HepG2 (cell line): ENCODE measurements around the gene CLMP. TPM values are rescaled to one million over a fixed set of nuclear protein-coding genes. Genes with fewer than 3 reads are reported as not detected.
A peak's percentile ranks its signal among the peaks of the same experiment; 100 is the strongest.

ENCODE experiments used
- ARID2 ChIP-seq: sonication (generic); formaldehyde crosslinking; IDR thresholded peaks from 2 replicates; pipeline ENCODE4 v1.8.1; 2022; ENCODE audit warnings: mild to moderate bottlenecking, missing genetic modification reagents, borderline replicate concordance
- FOXO1 ChIP-seq: sonication (generic); formaldehyde crosslinking; IDR thresholded peaks from 2 replicates; pipeline ENCODE4 v1.4.0; 2020; ENCODE audit warnings: missing genetic modification reagents
- KAT8 ChIP-seq: IDR thresholded peaks from 2 replicates; pipeline ENCODE4 v1.6.1; 2016; ENCODE audit warnings: missing genetic modification reagents, missing compliant biosample characterization
- KMT2A ChIP-seq: sonication (generic); formaldehyde crosslinking; IDR thresholded peaks from 2 replicates; pipeline ENCODE4 v1.4.0; 2020; ENCODE audit warnings: missing genetic modification reagents
- NR2C2 ChIP-seq: sonication (generic); formaldehyde crosslinking; IDR thresholded peaks from 2 replicates; pipeline ENCODE4 v1.4.0; 2020; ENCODE audit warnings: missing genetic modification reagents, mild to moderate bottlenecking, moderate library complexity, borderline replicate concordance
- PHF8 ChIP-seq: sonication (generic); formaldehyde crosslinking; IDR thresholded peaks from 2 replicates; pipeline ENCODE4 v1.5.0; 2020; ENCODE audit warnings: missing genetic modification reagents
- POLR2A ChIP-seq, 2 experiments: IDR thresholded peaks; 2 replicates each; pipeline ENCODE4 v1.6.1; 2011; ENCODE audit warnings: low read depth in 2 of 2, low read length in 2 of 2, mild to moderate bottlenecking in 1 of 2, moderate library complexity in 1 of 2; ENCODE audit not compliant: insufficient read depth in 1 of 2
- YEATS4 ChIP-seq: sonication (generic); formaldehyde crosslinking; IDR thresholded peaks from 2 replicates; pipeline ENCODE4 v1.4.0; 2020; ENCODE audit warnings: missing genetic modification reagents, borderline replicate concordance
- ZBTB4 ChIP-seq: sonication (generic); formaldehyde crosslinking; IDR thresholded peaks from 2 replicates; pipeline ENCODE4 v1.4.0; 2020; ENCODE audit warnings: missing genetic modification reagents, mild to moderate bottlenecking, borderline replicate concordance
- ZFP36L1 ChIP-seq: sonication (generic); formaldehyde crosslinking; IDR thresholded peaks from 2 replicates; pipeline ENCODE4 v1.8.0; 2022; ENCODE audit warnings: mild to moderate bottlenecking, missing genetic modification reagents, moderate library complexity
- ZNF251 ChIP-seq: sonication (generic); formaldehyde crosslinking; IDR thresholded peaks from 2 replicates; pipeline ENCODE4 v1.9.0; 2021; ENCODE audit warnings: mild to moderate bottlenecking, missing genetic modification reagents
- ZNF331 ChIP-seq: sonication (generic); formaldehyde crosslinking; IDR thresholded peaks from 2 replicates; pipeline ENCODE4 v1.4.0; 2020; ENCODE audit warnings: missing genetic modification reagents
- ZNF44 ChIP-seq: sonication (generic); formaldehyde crosslinking; IDR thresholded peaks from 2 replicates; pipeline ENCODE4 v1.5.1; 2020; ENCODE audit warnings: mild to moderate bottlenecking, missing genetic modification reagents
- ZNF451 ChIP-seq: sonication (generic); formaldehyde crosslinking; IDR thresholded peaks from 2 replicates; pipeline ENCODE4 v1.5.0; 2020; ENCODE audit warnings: mild to moderate bottlenecking, missing genetic modification reagents
- ZNF510 ChIP-seq: sonication (generic); formaldehyde crosslinking; IDR thresholded peaks from 2 replicates; pipeline ENCODE4 v1.4.0; 2020; ENCODE audit warnings: low read depth, mild to moderate bottlenecking, missing genetic modification reagents
- ZNF792 ChIP-seq: IDR thresholded peaks from 2 replicates; pipeline ENCODE4 v1.6.1; 2016
- ZNF879 ChIP-seq: sonication (generic); formaldehyde crosslinking; IDR thresholded peaks from 2 replicates; pipeline ENCODE4 v1.8.1; 2023; ENCODE audit warnings: missing genetic modification reagents
- polyA plus RNA-seq, 8 experiments: library from polyadenylated mRNA; depleted of rRNA in 3 of 8; stranded (reverse) in 7 of 8; unstranded in 1 of 8; fragments of >200 nt; fragmentation: Illumina TruSeq in 4 of 8; extraction: Trizol in 4 of 8; gene quantifications; 2 replicates each; pipeline versions ENCODE4 v1.2.1 to v1.2.3, GENCODE V29; 2011 to 2016; ENCODE audit warnings: low read depth in 4 of 8, missing spikeins in 1 of 8, mixed read lengths in 1 of 8; ENCODE audit not compliant: insufficient read depth in 1 of 8
- total RNA-seq, 5 experiments: library from RNA; depleted of rRNA; stranded (reverse); fragments of >200 nt; fragmentation: Illumina TruSeq; extraction: Trizol; gene quantifications; 2 replicates each; pipeline ENCODE4 v1.2.3, GENCODE V29; 2016; ENCODE audit warnings: low read depth in 1 of 5
- TF ChIP-seq, protein P1 (sequence below): sonication (generic); formaldehyde crosslinking; IDR thresholded peaks from 2 replicates; pipeline ENCODE4 v1.4.0; 2020; ENCODE audit warnings: missing genetic modification reagents, borderline replicate concordance
- TF ChIP-seq, protein P2 (sequence below): sonication (generic); formaldehyde crosslinking; IDR thresholded peaks from 2 replicates; pipeline ENCODE4 v1.4.0; 2020; ENCODE audit warnings: missing genetic modification reagents, borderline replicate concordance

The CLMP gene
- total and polyA plus RNA-seq, 2 of the 13 experiments (the other 11 are each of a cell fraction or from before 2014, with no cell fraction given) = not detected

GRCh38 chr11:123062158-123062891 lies 132.7 kb downstream of the CLMP start (continued):
- TF ChIP-seq ZBTB4 (CRISPR knock-in tag) (no peak; the same call in 1 of the 2 replicates), ZNF331 (CRISPR knock-in tag) (peak; percentile 17; the same call in 1 of the 2 replicates), ZNF879 (CRISPR knock-in tag) (no peak; the same call in 1 of the 2 replicates), ARID2 (CRISPR knock-in tag) (peak; percentile 65; the same call in 1 of the 2 replicates), ZNF251 (CRISPR knock-in tag) (no peak), PHF8 (peak; percentile 65; the same call in 1 of the 2 replicates), YEATS4 (peak; percentile 79; the same call in 1 of the 2 replicates), ZFP36L1 (CRISPR knock-in tag) (peak; percentile 13; the same call in 1 of the 2 replicates), POLR2A (IDR thresholded peaks at IDR 0.05; ENCODE audit: insufficient read depth in 1 of 2, low read depth in 2 of 2, low read length in 2 of 2) (peak; percentile 58 to 63), ZNF44 (no peak), ZNF510 (CRISPR knock-in tag) (0 out of 2 replicates have a peak, but pooled peaks have one; percentile 39), ZNF792 (peak; percentile 62; the same call in 1 of the 2 replicates), KMT2A (CRISPR knock-in tag) (no peak), ZNF451 (no peak; the same call in 1 of the 2 replicates), KAT8 (CRISPR knock-in tag) (peak; percentile 64; the same call in 1 of the 2 replicates), FOXO1 (CRISPR knock-in tag) (no peak), NR2C2 (CRISPR knock-in tag) (peak; percentile 43; the same call in 1 of the 2 replicates)
- TF ChIP-seq, protein P1, sequence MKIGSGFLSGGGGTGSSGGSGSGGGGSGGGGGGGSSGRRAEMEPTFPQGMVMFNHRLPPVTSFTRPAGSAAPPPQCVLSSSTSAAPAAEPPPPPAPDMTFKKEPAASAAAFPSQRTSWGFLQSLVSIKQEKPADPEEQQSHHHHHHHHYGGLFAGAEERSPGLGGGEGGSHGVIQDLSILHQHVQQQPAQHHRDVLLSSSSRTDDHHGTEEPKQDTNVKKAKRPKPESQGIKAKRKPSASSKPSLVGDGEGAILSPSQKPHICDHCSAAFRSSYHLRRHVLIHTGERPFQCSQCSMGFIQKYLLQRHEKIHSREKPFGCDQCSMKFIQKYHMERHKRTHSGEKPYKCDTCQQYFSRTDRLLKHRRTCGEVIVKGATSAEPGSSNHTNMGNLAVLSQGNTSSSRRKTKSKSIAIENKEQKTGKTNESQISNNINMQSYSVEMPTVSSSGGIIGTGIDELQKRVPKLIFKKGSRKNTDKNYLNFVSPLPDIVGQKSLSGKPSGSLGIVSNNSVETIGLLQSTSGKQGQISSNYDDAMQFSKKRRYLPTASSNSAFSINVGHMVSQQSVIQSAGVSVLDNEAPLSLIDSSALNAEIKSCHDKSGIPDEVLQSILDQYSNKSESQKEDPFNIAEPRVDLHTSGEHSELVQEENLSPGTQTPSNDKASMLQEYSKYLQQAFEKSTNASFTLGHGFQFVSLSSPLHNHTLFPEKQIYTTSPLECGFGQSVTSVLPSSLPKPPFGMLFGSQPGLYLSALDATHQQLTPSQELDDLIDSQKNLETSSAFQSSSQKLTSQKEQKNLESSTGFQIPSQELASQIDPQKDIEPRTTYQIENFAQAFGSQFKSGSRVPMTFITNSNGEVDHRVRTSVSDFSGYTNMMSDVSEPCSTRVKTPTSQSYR (CRISPR knock-in tag) = peak; percentile 83
- TF ChIP-seq, protein P2, sequence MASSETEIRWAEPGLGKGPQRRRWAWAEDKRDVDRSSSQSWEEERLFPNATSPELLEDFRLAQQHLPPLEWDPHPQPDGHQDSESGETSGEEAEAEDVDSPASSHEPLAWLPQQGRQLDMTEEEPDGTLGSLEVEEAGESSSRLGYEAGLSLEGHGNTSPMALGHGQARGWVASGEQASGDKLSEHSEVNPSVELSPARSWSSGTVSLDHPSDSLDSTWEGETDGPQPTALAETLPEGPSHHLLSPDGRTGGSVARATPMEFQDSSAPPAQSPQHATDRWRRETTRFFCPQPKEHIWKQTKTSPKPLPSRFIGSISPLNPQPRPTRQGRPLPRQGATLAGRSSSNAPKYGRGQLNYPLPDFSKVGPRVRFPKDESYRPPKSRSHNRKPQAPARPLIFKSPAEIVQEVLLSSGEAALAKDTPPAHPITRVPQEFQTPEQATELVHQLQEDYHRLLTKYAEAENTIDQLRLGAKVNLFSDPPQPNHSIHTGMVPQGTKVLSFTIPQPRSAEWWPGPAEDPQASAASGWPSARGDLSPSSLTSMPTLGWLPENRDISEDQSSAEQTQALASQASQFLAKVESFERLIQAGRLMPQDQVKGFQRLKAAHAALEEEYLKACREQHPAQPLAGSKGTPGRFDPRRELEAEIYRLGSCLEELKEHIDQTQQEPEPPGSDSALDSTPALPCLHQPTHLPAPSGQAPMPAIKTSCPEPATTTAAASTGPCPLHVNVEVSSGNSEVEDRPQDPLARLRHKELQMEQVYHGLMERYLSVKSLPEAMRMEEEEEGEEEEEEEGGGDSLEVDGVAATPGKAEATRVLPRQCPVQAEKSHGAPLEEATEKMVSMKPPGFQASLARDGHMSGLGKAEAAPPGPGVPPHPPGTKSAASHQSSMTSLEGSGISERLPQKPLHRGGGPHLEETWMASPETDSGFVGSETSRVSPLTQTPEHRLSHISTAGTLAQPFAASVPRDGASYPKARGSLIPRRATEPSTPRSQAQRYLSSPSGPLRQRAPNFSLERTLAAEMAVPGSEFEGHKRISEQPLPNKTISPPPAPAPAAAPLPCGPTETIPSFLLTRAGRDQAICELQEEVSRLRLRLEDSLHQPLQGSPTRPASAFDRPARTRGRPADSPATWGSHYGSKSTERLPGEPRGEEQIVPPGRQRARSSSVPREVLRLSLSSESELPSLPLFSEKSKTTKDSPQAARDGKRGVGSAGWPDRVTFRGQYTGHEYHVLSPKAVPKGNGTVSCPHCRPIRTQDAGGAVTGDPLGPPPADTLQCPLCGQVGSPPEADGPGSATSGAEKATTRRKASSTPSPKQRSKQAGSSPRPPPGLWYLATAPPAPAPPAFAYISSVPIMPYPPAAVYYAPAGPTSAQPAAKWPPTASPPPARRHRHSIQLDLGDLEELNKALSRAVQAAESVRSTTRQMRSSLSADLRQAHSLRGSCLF (CRISPR knock-in tag) = no peak
